ENCODE measurements around the gene MEGF6.

MEGF6 gene

DNA sequence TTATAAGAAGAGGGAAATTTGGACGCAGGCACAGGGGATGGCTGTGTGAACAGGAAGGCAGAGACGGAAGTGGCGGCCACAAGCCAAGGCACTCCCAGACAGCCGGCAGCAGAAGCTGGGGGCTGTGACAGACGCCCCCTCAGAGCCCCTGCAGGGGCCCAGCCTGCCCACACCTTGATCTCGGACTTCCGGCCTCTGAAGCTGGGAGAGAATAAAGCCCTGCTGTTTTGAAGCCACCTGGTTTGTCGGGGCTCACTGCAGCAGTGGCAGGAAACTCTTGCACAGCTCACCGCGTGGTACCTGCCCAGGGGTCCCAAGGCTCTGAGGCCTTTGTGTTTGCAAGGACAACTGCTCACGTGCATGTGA is 13.7 kb downstream of the MEGF6 start:
- TF ChIP-seq, protein P1, sequence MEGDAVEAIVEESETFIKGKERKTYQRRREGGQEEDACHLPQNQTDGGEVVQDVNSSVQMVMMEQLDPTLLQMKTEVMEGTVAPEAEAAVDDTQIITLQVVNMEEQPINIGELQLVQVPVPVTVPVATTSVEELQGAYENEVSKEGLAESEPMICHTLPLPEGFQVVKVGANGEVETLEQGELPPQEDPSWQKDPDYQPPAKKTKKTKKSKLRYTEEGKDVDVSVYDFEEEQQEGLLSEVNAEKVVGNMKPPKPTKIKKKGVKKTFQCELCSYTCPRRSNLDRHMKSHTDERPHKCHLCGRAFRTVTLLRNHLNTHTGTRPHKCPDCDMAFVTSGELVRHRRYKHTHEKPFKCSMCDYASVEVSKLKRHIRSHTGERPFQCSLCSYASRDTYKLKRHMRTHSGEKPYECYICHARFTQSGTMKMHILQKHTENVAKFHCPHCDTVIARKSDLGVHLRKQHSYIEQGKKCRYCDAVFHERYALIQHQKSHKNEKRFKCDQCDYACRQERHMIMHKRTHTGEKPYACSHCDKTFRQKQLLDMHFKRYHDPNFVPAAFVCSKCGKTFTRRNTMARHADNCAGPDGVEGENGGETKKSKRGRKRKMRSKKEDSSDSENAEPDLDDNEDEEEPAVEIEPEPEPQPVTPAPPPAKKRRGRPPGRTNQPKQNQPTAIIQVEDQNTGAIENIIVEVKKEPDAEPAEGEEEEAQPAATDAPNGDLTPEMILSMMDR (conservative IDR thresholded peaks at IDR 0.05; ENCODE audit: low read depth, low read length), result no peak
- DNase-seq (ENCODE audit: low read depth), result no peak
- H3K4me3 ChIP-seq (ENCODE audit: low read depth, low read length), result no peak overlapping the region

DNA sequence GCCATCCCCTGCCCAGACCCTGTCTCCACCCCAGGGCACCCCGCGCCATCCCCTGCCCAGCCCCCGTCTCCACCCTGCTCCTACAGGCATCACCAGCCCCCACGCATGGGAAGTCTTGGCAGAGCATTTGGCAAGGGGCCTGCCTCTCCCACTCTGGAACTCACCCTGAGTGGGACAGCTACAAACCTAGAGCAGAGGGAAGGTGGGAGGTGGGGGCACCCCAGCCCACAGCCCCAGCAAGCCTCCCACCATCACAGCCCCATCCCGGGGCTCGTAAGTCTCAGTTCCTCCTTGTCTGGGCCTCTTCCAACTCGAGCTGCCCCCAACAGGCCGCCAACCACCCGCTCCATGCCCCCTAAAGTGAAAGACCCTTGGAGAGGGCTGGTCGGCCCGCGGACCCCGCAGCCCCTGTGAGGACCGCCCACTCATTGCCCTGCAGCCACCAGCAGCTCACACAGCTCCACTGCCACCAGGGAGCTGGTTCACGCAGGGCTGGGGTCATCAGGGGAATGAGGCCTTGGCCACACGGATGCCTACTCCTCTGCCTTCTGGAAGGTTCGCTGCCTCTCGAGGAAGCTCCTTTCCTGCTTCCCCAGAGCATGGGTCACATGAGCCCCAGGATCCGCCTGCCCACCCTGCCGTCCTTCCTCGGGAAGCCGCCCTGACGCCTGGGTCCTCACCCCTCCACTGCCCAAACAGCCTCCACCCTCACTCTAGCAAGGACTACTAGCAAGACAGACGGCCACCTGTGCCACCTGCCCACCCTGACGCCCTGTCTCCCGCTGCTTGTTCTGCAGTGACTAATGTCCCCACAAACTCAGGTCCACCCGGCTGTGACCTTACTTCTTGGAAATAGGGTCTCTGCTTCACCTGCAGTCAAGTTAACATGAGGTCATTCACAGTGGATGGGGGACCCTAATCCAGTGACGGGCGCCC is 14.4 kb downstream of the MEGF6 start:
- TF ChIP-seq, protein P1 (conservative IDR thresholded peaks at IDR 0.05; ENCODE audit: low read depth, low read length), result no peak
- H3K4me3 ChIP-seq (ENCODE audit: low read depth, low read length), result no peak overlapping the region
- no peak for DNase-seq (ENCODE audit: low read depth)

DNA sequence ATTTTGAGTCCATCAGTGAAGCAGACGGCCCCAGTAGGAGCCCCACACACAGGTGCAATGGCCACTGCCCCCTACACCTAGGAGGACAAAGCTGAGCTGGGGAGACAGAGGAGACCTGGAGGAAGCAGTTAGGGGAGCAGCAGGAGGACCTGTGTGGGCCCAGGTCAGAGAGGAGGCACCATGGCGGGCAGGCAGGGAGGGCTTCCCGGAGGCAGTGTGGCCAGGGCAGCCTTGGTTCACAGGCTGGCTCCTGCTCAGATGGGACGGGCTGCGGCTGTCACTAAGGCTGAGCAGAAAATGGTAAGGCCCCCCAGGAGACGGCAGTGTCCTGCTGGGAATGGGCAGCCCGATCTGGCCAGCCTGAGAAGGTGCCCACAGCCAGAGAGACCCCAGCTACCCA is 15.4 kb downstream of the MEGF6 start:
- H3K4me3 ChIP-seq (ENCODE audit: low read depth, low read length), result no peak overlapping the region
- TF ChIP-seq, protein P1 (conservative IDR thresholded peaks at IDR 0.05; ENCODE audit: low read depth, low read length), result no peak
- no peak for DNase-seq (ENCODE audit: low read depth)

DNA sequence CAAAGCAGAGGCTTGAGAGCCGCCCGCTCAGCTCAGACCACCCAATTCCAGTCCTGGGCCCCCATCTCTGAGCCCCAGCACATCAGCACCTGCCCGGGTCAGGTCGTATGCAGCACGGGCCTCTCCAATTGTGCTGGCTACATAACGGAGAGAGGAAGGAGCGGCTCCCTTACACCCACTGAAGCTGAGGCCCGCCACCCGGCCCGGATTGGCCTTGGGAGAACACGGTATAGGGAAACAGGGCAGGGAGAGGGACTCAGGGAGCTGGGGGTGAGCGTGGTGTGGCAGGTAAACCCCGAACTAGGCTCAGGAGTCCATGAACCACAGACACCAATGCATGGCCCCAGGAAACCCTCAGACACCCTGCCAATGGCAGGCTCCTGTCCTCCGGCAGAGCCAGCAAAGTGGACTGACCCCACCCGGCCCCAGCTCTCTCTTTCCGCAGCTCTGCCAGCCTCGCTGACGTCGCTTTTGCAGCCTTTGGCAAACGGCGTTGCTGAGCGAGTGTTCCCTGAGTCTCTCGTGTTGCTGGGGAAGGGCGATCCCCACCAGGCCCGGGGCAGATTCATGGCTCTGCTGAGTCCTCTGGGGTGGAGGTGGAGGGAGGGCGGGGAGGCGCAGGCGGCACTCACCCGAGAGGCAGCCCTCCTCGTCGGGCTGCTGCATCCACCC is 16.5 kb downstream of the MEGF6 start:
- H3K4me3 ChIP-seq (ENCODE audit: low read depth, low read length), result no peak overlapping the region
- no peak for DNase-seq (ENCODE audit: low read depth)
- TF ChIP-seq, protein P1 (conservative IDR thresholded peaks at IDR 0.05; ENCODE audit: low read depth, low read length), result no peak

DNA sequence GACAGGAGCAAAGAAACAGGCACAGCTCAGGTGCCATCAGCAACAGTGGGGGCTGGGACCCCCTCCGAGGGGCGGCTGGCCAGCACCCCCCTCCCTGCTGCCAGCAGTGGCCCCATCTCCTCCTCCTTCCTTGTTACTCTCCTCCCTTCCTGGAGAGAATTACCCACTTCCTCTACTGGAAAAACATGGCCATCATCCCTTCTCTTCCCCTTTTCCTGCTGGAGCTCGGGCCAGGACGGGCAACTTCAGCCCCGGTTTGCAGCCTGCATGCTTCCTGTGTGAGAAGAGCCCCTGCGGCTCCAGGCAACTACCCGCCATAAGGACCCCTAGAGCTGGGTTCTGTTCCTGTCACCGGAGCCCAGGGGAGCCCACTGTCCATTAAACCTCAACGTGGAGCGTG is 17.6 kb downstream of the MEGF6 start:
- DNase-seq (ENCODE audit: low read depth), result no peak
- TF ChIP-seq, protein P1 (conservative IDR thresholded peaks at IDR 0.05; ENCODE audit: low read depth, low read length), result no peak

DNA sequence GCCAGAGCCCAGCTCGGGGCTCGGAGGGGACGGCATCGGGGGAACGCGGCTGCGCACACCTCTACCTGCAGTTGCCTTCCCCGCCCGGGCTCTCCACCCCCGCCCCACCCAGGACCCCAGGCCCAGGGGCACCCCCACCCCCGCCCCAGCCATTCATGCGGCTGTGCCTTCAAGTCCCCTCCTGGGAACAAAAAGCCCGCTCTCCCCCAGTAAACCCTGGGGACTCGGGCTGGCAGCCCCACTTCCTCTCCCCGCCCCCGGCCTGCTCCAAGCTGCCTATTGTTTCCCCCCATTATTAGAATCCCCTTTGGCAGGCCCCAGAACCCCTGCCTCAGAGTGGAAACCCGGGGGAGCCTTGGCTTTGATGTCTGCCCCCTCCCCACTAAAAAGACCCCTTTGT is 18.0 kb downstream of the MEGF6 start:
- no peak overlapping the region for H3K4me3 ChIP-seq (ENCODE audit: low read depth, low read length)
- no peak for DNase-seq (ENCODE audit: low read depth)
- TF ChIP-seq, protein P1 (conservative IDR thresholded peaks at IDR 0.05; ENCODE audit: low read depth, low read length), result no peak

More for the DNA sequence above, 17.6 kb downstream of the MEGF6 start:
- H3K4me3 ChIP-seq (ENCODE audit: low read depth, low read length), result no peak overlapping the region
